ENCODE data around the gene SHISA6.
"Not testable (repeated sequence)": the region's sequence is repeated elsewhere in the genome, so short reads cannot be mapped to it uniquely, and the experiment has no call there.

The SHISA6 gene

GRCh38 chr17:11302401-11303186, 61.6 kb downstream of the SHISA6 start:
- DNase-seq (ENCODE audit: low read depth in 2 of 2): no peak

- DNase-seq (ENCODE audit: low read depth in 2 of 2): no peak
Observed at GRCh38 chr17:11303773-11304394, 62.9 kb downstream of the SHISA6 start.

- no peak for DNase-seq (ENCODE audit: low read depth in 2 of 2)
Observed at GRCh38 chr17:11304568-11304967, 63.6 kb downstream of the SHISA6 start.

GRCh38 chr17:11305524-11305923, 64.5 kb downstream of the SHISA6 start:
- DNase-seq (ENCODE audit: low read depth in 2 of 2): no peak

- DNase-seq (ENCODE audit: low read depth in 2 of 2): no peak
Observed at GRCh38 chr17:11308531-11308930, 67.5 kb downstream of the SHISA6 start.

GRCh38 chr17:11309033-11309432, 68.0 kb downstream of the SHISA6 start:
- DNase-seq (ENCODE audit: low read depth in 2 of 2): no peak

- DNase-seq (ENCODE audit: low read depth in 2 of 2): no peak
Observed at GRCh38 chr17:11309850-11310249, 68.8 kb downstream of the SHISA6 start.

- not testable (repeated sequence) for DNase-seq (ENCODE audit: low read depth in 2 of 2)
Observed at GRCh38 chr17:11316451-11316850, 75.4 kb downstream of the SHISA6 start.

GRCh38 chr17:11318207-11318606, 77.2 kb downstream of the SHISA6 start:
- no peak for DNase-seq (ENCODE audit: low read depth in 2 of 2)

GRCh38 chr17:11319894-11320293, 78.9 kb downstream of the SHISA6 start:
- no peak for DNase-seq (ENCODE audit: low read depth in 2 of 2)

- no peak for DNase-seq (ENCODE audit: low read depth in 2 of 2)
Observed at GRCh38 chr17:11324021-11324420, 83.0 kb downstream of the SHISA6 start.

GRCh38 chr17:11324846-11325420, 83.9 kb downstream of the SHISA6 start:
- no peak for DNase-seq (ENCODE audit: low read depth in 2 of 2)

- no peak for DNase-seq (ENCODE audit: low read depth in 2 of 2)
Observed at GRCh38 chr17:11326492-11326891, 85.5 kb downstream of the SHISA6 start.

GRCh38 chr17:11328770-11329169, 87.8 kb downstream of the SHISA6 start:
- DNase-seq (ENCODE audit: low read depth in 2 of 2): no peak

- DNase-seq (ENCODE audit: low read depth in 2 of 2): no peak
Observed at GRCh38 chr17:11330006-11330405, 89.0 kb downstream of the SHISA6 start.

- DNase-seq (ENCODE audit: low read depth in 2 of 2): no peak
Observed at GRCh38 chr17:11330826-11331225, 89.8 kb downstream of the SHISA6 start.

- no peak for DNase-seq (ENCODE audit: low read depth in 2 of 2)
Observed at GRCh38 chr17:11331547-11332513, 90.8 kb downstream of the SHISA6 start.

- DNase-seq (ENCODE audit: low read depth in 2 of 2): no peak
Observed at GRCh38 chr17:11332706-11333105, 91.7 kb downstream of the SHISA6 start.

- no peak for DNase-seq (ENCODE audit: low read depth in 2 of 2)
Observed at GRCh38 chr17:11334493-11334892, 93.5 kb downstream of the SHISA6 start.

- no peak for DNase-seq (ENCODE audit: low read depth in 2 of 2)
Observed at GRCh38 chr17:11336290-11336689, 95.3 kb downstream of the SHISA6 start.

GRCh38 chr17:11340803-11341202, 99.8 kb downstream of the SHISA6 start:
- DNase-seq (ENCODE audit: low read depth in 2 of 2): no peak

GRCh38 chr17:11342138-11342537, 101.1 kb downstream of the SHISA6 start:
- no peak for DNase-seq (ENCODE audit: low read depth in 2 of 2)
